NCI-H2081 treated with DMSO at 0.1 percent for 48 hours (cell line): Measurements from ENCODE around the gene ASAP2.

ENCODE experiments used
- DNase-seq: peaks from one replicate; lab custom pipeline; 2025; lab: John Stamatoyannopoulos, UW

Gene ASAP2

DNA sequence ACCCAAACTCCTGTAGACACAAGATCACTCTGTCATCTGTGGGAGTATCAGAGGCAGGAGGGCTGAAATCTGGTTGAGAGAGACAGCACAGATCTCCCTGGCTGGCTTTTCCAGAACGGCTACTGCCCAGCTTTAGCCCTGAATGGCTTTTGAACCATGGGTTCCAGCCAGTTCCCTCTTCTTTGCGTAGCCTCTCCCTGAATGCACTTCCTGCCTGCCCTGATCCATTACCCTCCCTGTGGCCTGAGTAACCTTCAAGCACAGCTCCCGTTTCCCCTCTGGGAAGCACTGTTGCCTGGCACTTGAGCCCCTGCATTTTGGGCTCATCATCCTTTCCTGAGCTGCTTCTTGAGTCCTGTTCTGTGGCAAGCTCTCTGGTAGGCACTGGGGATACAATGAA, 68.8 kb downstream of the ASAP2 start:
- no peak for DNase-seq

DNA sequence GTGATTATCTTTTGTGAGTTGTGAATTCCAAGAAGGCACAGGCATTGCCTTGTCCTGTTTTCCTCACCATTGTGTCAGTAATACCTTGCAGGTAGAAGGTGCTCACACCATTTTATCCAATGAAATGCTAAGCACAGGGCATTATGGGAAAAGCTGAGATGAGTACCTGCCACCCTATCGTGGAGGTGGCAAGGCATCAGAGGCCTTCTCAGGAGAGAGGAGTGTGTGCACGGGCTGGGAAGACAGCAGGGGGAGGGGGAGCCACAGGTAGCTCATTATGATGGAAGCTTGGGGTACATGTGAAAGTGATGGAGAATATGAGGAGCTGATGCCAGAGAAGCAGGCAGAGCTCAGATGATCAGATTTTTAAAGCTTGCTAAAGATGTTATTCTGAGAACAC, 69.5 kb downstream of the ASAP2 start:
- DNase-seq = no peak

DNA sequence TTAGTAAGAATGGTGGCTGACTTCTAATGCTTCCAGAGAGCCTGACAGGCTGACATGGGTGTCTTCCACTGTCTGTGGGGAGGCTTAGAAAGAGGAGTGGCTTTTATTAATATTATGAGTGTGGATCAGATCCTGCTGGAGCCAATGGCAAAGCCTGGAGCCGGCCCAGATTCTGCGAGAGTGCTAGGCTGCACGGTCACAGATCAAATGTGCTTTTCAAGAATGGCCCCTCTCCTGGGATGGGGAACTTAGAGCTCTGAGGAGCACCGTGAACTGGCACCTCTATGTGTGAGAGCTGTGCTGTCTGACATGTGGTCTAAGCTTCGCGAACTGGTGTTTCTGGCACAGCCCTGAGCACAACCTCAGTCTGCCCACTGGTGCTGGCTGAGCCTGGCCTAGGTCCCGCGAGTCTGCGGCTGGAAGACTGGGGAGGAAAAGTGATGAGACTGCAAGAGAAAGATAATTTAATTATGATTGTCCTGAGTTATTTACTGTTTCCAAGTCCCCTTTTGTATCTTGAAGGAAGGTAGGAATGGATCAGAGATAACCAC, 70.4 kb downstream of the ASAP2 start:
- DNase-seq = no peak

DNA sequence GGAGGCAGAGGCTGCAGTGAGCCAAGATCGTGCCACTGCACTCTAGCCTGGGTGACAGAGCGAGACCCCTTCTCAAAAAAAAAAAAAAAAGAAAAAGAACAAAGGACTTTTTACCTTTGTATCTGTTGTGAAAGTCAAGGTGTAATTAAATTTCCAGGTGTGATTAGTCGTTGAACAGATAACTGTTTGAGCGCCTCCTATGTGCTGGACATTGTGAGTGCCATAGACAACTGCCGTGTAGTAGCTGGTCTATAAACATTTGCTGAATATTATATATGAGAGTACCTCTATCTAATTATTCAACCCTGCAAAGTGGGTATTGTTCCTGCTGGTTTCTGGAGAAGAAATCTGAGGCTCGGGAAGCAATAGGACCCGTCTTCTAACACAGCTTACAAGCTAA, 71.8 kb downstream of the ASAP2 start:
- DNase-seq = no peak

DNA sequence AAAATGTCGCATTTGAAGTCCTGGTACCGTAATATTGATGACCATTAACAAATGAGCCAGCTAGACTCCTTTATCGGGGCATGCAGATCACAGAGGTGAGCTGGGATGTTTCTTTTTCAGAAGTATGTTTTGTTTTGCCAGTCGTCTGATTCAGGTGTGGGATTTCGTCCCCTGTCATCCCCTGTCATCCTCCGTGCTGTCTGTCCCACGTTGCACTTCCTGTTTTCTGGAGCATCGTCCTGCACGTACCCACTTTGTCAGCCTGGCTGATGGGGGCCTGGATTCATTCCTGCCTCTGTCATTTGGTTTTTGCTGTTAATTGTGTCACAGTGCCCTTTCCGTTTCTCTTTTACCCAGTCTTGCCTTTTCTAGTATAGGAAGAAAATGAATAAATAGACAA, 72.8 kb downstream of the ASAP2 start:
- DNase-seq = no peak

DNA sequence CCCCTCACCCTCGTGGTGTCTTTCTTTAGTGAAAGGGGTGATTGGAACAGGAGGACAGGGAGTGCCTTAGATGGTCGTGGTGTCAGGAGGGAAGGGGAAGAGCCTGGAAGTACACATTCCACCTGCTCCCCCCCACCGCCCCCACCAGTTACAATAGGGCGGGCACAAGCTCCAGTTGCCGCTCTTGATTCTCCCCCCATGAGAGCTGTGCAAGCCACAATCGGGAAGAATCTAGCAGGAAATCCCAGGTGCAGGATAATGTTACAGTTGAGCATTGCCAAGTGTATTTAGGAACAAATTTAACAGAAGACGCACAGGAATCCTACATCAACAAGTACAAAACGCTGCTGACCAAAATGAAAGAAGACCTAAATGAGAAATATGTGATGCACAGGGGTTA, 73.6 kb downstream of the ASAP2 start:
- no peak for DNase-seq

DNA sequence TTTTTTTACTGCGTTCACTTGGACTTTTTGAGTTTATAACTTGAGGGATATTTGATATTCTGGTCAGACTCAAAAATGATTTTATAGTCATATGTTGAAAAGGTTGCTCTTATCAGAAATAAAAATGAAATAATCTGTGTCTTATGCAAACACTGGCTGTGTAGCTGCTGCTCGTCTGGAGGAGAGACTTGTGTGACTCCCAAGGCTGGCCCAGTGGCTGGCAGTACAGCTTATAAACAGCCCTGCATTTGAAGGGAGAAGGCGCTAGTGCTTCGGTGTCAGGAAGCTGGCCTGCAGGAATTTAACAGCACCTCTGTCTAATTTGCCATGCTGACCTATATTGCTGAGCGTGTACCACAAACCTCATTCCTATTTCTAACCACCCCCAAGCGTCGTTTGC, 74.5 kb downstream of the ASAP2 start:
- DNase-seq = no peak

DNA sequence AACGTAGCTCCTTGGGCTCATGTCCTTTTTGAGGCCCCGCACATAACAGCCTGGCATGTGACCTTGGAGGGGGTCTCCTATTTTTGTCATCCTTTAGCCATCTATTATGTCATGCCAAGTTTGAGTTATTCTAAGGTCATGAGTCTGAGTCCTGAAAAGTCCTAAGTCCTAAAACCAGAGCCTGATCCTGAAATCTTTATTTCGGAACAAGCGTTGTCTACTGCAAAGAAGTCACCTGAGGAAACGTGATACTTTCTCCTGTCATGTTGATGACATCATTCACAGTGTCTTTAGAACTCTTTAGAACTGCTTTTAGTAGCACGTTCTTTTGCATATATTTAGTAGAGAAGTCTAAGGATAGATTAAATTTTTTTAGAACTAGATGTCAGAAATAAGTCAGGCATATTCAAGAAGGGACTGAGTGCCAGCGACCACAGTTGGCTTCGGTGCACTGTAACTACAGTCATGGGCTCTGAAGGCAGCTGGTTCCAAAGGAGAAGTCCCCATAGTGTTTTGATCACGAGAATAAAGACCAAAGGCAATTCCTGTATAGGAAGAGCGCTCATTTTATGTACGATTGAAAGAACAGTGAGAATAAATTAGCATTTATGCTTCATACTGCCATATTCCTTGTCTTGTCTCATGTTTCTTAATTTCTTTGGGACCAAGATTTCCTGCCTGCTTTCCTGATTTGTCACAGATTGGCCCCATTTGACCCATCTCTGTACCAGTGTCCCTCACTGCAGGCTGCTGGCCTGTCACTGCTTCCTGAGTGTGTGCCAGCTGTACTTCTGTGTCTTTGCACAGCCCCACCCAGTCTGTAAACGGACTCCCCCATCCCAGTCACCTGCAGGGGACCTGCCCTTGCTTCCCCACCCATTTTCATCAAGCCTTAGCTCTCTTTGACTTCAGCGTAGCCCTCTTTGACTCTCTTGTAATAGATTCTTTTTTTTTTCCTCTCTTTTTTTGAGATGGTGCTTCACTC, 75.8 kb downstream of the ASAP2 start:
- DNase-seq = no peak

DNA sequence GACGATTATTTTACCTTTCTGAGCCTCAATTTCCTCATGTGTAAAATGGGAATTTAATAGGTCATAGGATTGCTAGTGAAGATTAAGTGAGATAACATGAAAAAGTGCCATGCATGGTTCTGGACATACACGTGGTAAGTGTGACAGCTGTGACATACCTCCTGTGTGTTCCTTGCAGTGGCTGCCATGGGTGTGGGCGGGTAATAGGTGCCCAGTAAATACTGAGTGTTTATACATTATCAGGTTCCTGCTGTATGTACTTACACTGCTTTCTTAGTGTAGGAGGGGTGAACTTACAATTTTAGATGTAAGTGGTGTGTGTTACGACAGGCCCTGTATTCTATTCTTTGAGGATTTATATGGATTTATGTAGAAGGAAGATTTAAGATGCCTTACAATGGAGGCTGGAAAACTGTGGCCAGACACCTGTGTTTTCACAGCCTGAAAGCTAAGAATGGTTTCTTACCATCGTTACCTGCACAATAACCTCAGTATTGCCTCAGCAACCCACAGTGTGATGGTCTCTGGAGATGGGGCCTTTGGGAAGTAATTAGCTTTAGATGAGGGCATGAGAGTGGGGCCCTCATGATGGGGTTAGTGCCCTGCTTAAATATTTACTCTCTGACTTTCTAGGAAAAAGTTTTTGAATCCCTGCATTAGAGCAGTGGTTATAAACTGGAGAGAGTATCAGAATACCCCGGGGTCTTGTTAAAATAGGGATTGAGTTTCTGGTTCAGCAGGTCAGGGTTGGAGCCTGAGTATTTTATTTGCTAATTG, 78.1 kb downstream of the ASAP2 start:
- no peak for DNase-seq

DNA sequence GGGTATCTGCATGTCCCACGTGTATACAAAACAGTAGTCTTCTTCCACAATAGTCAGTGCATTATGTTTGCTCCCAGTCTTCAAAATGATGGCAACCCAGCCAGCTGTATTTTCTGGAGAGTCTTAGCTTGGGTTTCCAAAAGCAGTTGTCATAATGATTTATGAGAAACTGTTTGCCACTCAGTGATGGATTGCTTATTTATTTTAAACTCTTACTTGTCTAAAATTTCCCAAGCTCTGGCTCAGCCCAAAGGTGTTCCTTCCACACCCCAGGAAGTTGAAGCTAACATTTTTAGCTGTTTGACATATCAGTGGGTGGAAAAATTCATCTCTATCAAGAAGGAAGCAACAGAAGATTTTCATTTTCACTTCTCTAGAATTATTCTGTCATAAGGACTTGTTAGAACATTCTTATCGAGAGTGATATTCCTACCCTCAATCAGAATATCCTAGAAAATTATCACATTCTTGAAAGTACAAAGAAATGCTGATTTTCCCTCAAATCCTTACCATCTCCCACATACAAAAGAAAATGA, 78.8 kb downstream of the ASAP2 start:
- no peak for DNase-seq

DNA sequence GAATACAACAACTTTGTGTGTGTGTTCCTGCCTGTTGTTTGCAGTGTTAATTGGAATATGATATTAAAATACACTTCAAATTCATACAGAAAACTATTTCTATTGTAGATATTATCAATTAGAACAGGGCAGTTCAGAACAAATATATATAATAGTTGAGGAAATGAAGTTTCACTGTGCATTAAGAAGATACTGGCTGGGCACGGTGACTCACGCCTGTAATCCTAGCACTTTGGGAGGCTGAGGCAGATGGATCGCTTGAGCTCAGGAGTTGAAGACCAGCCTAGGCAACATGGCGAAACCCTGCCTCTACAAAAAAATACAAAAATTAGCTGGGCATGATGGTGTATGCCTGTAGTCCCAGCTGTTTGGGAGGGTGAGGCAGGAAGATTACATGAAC, 79.3 kb downstream of the ASAP2 start:
- no peak for DNase-seq

DNA sequence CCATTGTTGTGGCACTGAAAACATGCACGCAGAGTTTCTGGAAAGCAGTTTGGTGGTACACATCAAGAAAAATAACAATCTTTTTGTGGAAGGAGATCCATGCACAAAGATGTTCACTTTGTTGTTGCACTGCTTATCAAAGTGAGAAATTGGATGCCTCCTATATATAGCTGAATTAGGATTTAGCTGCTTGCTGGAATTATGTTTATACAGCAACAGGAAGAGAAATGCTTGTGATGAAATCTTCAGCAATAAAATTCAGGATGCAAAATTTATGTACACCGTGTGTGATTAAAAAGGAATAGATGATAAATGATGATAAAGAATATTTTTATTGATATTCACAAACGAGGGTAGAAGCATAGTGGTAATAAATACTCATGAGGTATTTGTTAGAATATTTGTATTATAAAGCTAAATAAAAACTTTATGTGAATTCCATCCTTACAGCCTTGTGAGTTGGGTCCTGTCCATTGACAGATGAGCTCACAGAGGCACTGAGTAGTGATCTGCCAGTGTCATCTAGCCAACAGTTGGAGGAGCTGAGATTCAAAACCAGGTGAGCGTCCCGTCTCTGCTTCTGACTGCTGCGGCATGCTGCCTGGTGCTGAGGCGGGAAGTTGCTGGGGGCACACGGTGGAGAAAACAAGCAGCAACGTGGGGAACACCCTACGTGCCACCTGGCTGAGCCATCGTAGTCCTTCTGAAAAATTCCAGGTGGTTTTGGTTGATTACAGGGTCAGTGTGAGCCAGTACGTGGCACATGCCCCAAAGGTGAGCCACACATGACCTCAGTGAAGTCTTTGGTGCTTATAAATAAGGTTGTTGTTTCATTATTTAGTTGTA, 80.2 kb downstream of the ASAP2 start:
- DNase-seq = no peak

DNA sequence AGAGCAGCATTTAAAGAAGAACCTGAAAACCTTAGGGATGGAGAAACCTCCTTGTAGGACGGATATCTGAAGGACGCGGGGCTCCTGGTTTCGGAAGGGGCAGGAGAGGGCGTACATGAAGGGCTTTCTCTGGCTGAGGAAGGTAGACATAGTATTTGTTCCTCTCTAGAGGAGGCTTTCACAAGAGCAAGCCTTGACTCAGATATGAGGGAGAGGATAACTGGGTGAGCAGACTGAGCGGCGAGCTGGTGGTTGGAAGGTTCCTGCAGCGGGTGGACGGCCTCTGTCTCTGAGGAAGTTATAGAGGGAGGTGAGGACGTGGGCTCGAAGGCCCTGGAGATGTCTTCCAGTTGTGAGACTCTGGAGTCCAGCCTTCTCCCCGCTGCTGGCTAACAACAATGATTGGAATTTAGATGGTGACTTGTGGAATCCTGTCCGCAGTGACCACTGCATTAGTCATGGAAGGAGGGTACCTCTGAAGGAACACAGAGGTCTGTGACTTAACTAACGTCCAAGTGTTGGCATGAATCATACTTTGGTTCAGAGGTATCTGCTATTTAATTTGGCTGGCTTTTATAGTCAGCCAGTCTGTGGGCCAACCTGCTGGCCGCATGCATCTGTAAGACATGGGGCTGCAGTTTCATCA, 80.9 kb downstream of the ASAP2 start:
- no peak for DNase-seq

DNA sequence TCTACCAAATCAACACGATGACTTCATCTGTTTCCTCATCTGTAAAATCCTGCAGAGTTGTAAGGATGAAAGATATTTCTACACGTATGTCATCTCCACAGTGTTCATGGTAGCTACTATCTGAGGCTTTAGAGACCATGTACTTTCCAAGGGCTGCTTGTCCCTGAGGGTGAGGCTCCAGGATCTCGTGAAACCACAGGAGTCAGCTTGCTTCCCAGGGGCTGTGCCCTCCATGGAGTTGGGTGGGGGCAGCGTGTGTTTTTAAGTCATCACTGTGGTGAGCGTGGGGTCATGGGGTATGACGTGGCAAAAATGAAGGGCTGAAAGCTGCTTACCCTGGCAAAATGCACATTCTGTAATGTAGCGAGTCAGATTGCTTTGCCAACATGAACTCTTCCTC, 81.6 kb downstream of the ASAP2 start:
- DNase-seq = no peak

DNA sequence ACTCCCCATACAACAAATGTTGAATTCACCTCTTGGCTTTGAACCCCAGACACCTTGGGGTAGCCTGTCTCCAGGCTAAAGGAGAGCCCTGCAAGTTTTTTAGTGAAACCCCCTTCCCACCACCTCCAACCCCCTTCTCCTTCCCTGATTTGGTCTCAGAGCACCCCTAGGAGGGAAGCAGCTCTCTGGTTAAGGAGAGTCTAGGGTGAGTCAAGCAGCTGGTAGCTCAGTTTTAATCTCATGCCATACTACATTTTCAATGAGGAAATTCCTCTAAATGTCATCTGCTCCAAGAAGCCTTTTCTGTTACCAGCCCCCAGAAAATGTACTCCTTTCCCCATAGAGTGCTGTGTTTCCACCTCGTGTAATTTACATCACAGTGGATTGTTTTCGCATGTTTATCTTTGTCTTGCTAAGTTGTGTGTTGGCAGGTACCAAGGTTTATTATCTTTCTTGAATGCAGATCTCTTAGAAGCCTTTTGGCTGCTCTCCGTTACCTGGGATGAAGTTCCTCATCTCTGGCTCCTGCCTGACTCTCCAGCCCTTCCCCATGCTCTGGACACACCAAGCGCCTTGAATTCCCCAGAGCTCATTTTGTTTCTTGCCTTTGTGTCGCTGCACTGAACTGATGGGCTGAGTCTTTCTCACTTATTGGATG, 82.2 kb downstream of the ASAP2 start:
- DNase-seq = no peak

DNA sequence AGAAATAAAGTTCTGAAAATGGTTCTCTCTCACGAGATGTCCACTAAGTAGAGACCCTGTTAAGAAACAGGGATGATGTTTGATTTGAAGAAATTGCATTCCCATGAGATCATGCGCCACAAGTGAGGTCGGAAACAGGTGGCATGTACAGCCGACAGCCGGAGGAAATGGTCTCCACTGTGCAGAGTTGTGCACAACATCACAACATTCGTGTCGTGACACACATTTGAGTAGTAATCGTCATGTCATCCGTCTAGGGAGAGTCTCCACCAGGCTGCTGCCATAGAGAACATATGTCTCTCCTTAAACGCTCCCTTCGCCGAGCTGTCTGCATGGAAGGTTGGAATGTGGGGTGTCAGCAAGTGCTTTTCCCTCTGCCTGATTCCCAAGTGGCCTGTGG, 84.7 kb downstream of the ASAP2 start:
- DNase-seq = no peak

DNA sequence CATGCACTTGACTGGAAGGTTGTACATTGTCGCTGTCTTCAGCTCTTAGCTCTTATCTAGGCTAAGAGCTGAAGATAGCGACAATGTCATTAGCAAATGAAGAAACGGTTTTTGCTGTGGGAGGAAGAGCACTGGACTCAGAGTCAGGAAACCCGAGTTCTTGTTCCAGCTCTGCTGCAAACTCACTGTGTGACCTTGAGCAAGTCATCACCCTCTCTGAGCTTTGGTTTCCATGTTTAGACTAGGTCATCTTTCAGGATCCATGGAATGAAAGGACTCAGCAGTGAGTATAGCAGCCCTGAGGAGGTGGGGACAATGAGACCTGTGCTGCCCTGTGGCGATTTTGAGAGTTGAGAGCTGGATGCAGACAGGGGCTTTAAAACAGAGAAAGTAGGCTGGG, 85.3 kb downstream of the ASAP2 start:
- no peak for DNase-seq

DNA sequence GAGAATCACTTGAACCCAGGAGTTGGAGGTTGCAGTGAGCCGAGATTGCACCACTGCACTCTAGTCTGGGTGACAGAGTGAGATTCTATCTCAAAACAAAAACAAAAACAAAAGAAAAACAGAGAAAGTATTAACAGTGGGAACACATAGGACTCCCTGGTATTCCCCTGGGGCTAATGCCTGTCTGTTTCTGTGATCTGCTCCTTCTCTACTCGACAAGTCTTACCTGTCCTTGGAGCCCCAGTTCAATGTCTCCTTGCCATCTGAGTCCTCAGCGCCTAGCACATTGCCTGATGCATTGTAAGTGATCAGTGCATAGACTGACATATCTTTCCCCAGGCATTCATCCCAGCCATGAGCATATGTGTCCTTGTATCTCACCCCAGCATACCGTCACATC, 85.8 kb downstream of the ASAP2 start:
- no peak for DNase-seq

DNA sequence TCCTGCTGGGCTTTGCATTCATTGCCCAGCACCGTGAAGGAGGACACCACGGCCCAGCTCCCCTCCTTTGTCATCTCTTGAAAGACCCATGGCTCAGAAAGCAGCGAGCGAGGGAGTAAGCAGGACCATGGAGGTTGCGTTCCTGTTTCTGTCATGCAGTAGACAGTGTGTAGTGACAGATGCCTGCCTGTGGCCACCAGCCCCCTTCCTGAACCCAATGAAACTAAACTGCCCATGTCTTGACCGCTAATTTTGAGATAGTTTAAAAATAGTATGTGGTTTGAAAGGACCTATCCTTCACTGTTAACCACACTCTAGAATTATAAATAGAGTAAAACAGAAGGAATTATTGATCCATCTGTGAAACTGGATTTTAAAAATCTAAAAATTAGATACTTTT, 88.2 kb downstream of the ASAP2 start:
- DNase-seq = no peak

DNA sequence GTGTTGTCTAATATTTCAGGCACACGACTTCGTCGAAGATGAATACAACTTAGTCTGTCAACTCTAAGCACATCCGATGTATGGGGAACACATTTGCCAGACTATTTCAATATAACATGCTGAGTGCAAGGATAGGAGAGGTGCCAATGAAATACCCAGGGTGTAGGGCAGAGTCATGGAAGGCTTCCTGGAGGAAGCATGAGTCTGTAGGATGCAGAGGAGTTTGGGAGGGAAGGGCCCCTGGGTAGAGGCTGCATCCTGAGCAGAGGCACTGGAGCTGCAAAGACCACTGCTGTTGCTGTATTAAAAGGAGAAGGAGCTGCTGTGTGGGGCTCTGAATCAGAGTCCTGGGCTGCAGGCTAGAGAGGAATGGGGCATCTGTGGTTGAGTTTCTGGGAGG, 89.9 kb downstream of the ASAP2 start:
- DNase-seq = no peak

DNA sequence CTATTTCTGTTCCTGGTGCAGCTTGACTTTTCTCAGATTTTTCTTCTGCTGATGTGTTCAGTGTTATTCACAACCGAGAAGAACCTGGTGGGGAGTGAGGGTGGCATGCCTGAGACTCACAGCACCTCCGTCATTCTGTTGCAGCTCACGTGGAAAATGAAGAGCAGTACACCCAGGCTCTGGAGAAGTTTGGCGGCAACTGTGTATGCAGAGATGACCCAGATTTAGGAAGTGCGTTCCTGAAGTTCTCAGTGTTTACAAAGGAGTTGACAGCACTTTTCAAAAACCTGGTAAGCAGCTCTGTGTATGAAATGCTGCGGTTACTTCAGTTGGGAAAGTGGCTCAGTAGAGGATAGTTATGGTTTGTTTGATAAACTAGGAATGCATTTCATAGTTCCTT, 90.5 kb downstream of the ASAP2 start:
- DNase-seq = no peak
